Right lobe of liver (tissue), 4 donors: Measurements from ENCODE around the gene CBX2.

Source experiments
- CTCF ChIP-seq, 4 donors: fragments of 200-600 bp in 3 of 4; fragments of 450-650 bp in 1 of 4; IDR thresholded peaks; one replicate each; pipeline versions ENCODE4 v1.5.1 to v1.8.0; 2016 to 2022; ENCODE audit warnings: antibody characterized with exemption in 4 of 4, mild to moderate bottlenecking in 2 of 4
- POLR2A ChIP-seq: fragments of 450-650 bp; IDR thresholded peaks from one replicate; pipeline ENCODE4 v1.6.1; 2017; ENCODE audit warnings: antibody characterized with exemption, mild to moderate bottlenecking
- donor health status: DM: no; HTN: no; CAD: no.
- donor health status: DM: no; HTN: no; CAD: no.
- donor health status: DM: no; HTN: yes; CAD: no.

GRCh38 chr17:79826841-79827578, 49.1 kb downstream of the CBX2 start:
- TF ChIP-seq CTCF (IDR thresholded peaks at IDR 0.05) (no peak), POLR2A (no peak)
